Measurements from ENCODE around the gene CHST11.

CHST11 gene

DNA sequence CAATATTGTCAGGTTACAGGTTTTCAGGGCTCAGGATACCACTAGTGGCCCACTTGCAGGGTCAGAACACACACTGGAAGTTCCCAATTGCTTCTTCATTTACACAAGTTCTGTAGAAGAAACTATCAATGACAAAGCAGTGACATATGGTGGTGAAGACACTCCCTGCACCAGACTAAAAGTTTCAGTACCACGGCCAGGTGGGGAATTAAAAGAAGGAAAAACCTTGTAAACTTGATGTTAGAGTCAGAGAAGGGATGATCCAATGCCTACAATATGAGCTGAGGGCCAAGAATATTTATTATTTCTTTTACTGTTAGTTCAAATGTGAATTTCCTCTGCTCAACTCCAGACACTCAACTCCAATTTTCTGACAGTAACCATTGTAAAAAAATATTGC lies 31.8 kb upstream of the CHST11 start:
- no peak for DNase-seq (ENCODE audit: low spot score)
- in situ Hi-C loops (cut with MboI; ENCODE audit: low sequenced_read_pairs, unreplicated experiment), result no loop called here
- TF ChIP-seq, protein P1, sequence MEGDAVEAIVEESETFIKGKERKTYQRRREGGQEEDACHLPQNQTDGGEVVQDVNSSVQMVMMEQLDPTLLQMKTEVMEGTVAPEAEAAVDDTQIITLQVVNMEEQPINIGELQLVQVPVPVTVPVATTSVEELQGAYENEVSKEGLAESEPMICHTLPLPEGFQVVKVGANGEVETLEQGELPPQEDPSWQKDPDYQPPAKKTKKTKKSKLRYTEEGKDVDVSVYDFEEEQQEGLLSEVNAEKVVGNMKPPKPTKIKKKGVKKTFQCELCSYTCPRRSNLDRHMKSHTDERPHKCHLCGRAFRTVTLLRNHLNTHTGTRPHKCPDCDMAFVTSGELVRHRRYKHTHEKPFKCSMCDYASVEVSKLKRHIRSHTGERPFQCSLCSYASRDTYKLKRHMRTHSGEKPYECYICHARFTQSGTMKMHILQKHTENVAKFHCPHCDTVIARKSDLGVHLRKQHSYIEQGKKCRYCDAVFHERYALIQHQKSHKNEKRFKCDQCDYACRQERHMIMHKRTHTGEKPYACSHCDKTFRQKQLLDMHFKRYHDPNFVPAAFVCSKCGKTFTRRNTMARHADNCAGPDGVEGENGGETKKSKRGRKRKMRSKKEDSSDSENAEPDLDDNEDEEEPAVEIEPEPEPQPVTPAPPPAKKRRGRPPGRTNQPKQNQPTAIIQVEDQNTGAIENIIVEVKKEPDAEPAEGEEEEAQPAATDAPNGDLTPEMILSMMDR (IDR thresholded peaks at IDR 0.05; ENCODE audit: borderline replicate concordance, control extremely low read depth, extremely low read depth, insufficient read depth, missing control alignments), result no peak

DNA sequence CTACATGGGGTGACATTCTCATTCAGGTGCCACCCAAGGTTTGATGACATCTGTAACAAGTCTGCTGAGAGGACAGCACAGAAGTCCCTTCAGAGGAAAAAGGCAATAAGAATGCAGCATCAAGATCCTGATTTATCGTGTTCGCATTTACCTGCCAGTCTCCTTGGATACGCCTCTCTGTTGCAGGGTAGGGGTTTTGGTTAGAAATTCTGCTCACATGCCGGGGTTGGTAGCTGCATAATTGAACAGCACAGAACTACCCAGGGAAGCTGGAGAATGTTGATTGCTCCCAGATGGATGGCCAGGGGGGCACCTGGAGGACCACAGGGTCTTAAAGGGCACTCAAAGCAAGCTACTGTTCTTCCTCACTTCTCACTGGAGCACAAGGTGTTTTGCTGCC lies 31.1 kb upstream of the CHST11 start:
- in situ Hi-C loops (cut with MboI; ENCODE audit: low sequenced_read_pairs, unreplicated experiment), result no loop called here
- DNase-seq (ENCODE audit: low spot score), result no peak
- TF ChIP-seq, protein P1 (IDR thresholded peaks at IDR 0.05; ENCODE audit: borderline replicate concordance, control extremely low read depth, extremely low read depth, insufficient read depth, missing control alignments), result no peak

DNA sequence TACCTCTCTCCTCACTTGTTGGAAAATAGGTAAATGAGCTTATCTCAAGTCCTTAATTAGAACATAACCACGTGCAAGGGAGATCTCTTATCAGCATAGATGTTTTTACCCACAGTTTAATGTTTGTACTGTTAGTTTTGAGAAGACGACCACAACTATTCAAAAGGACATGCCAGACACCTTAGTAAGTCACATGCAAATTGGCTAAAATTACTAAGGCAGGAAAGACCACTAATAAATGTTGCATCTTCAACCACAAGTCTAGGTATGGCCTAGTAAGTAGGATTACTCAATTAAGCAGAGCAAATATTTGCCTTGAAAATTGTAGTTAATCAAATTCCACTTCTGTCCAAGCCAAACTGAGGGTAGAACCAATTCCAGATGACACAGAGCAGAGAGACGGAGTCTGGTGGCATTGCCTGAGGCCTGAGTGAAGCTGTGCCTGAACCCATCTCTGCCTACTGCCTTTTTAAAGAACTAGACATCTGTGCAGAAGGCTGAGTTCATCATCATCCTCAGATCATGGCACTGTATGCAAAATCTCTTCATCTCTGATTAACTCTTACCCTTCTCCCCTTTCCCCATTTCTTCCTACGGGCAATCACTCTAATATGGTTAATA lies 29.7 kb upstream of the CHST11 start:
- TF ChIP-seq, protein P1 (IDR thresholded peaks at IDR 0.05; ENCODE audit: borderline replicate concordance, control extremely low read depth, extremely low read depth, insufficient read depth, missing control alignments), result no peak
- in situ Hi-C loops (cut with MboI; ENCODE audit: low sequenced_read_pairs, unreplicated experiment), result no loop called here
- DNase-seq (ENCODE audit: low spot score), result no peak

DNA sequence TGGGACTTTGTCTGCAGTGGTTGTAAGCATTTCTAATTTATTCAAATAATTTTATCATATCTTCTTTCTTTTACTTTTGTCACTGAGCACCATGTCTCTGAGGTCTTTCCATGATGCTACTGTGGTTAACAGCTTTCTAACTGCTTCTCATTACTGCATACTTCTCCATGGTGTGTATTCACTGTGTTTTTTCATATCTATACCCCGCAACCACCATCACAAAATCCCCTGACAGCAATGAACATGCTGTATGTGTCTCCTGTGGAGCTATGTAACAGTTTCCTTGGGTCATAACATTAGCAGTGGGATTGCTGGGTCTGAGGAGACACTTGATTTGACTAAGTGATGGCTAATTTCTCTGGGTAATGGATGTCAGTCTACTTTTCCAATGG lies 29.2 kb upstream of the CHST11 start:
- DNase-seq (ENCODE audit: low spot score), result no peak
- TF ChIP-seq, protein P1 (IDR thresholded peaks at IDR 0.05; ENCODE audit: borderline replicate concordance, control extremely low read depth, extremely low read depth, insufficient read depth, missing control alignments), result no peak
- in situ Hi-C loops (cut with MboI; ENCODE audit: low sequenced_read_pairs, unreplicated experiment), result no loop called here

DNA sequence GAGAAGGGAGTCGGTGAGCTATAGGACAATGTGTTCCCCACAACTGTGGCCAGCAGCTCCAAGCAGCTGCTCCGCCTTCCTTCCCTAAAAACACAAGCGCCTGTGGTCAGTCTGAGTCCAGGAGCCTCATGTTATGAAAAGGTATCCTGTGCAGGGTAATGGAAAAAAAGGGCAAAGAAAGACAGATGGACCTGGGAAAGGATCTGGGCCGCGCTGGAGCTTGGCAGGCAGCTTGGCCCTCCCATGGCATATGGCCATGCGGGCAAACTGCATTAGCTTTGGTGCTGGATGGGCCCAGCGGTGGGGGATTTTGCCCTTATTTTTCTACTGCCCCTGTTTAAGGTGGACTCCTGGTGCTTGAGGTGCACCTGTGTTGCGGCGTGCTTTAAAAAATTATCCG lies 23.7 kb upstream of the CHST11 start:
- DNase-seq (ENCODE audit: low spot score), result no peak
- in situ Hi-C loops (cut with MboI; ENCODE audit: low sequenced_read_pairs, unreplicated experiment), result no loop called here
- TF ChIP-seq, protein P1 (IDR thresholded peaks at IDR 0.05; ENCODE audit: borderline replicate concordance, control extremely low read depth, extremely low read depth, insufficient read depth, missing control alignments), result no peak

DNA sequence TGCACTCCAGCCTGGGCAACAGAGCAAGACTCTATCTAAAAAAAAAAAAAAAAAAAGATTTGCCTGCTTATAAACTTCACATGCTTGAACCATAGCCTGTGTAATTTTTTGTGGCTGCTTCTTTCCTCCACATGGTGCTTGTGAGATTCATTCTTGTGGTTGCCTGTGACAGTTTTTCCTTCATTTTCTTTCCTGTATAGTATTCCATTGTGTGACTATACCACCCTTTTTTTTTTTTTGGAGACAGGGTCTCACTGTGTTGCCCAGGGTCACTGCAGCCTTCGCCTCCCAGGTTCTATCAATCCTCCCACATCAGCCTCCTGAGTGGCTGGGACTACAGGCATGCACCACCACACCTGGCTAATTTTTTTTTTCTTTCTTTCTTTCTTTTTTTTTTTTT lies 22.6 kb upstream of the CHST11 start:
- in situ Hi-C loops (cut with MboI; ENCODE audit: low sequenced_read_pairs, unreplicated experiment), result no loop called here
- TF ChIP-seq, protein P1 (IDR thresholded peaks at IDR 0.05; ENCODE audit: borderline replicate concordance, control extremely low read depth, extremely low read depth, insufficient read depth, missing control alignments), result no peak
- no peak for DNase-seq (ENCODE audit: low spot score)
